Left ventricle myocardium inferior (tissue), 1 donor: ENCODE data around the gene SMARCD3. TPM values are rescaled to one million over a fixed set of nuclear protein-coding genes. Genes with fewer than 3 reads are reported as not detected.

Source experiments
- DNase-seq: peaks from one replicate; pipeline ENCODE4 v3.0.0-alpha.2; 2020
- H3K27ac ChIP-seq: fragments of 200-600 bp; replicated peaks from 2 replicates; pipeline ENCODE4 v1.8.0; 2021
- H3K27me3 ChIP-seq: fragments of 200-600 bp; 2 replicates; pipeline ENCODE4 v1.8.0; 2021; ENCODE audit warnings: low read depth
- H3K36me3 ChIP-seq: fragments of 200-600 bp; 2 replicates; pipeline ENCODE4 v1.8.0; 2021
- H3K4me1 ChIP-seq: fragments of 200-600 bp; 2 replicates; pipeline ENCODE4 v1.8.0; 2021
- H3K4me3 ChIP-seq: fragments of 200-600 bp; 2 replicates; pipeline ENCODE4 v1.8.0; 2021; ENCODE audit warnings: mild to moderate bottlenecking, moderate library complexity
- H3K9me3 ChIP-seq: fragments of 200-600 bp; replicated peaks from 2 replicates; pipeline ENCODE4 v1.8.0; 2021
- CTCF ChIP-seq: fragments of 200-600 bp; IDR thresholded peaks from 2 replicates; pipeline ENCODE4 v1.8.0; 2021; ENCODE audit warnings: antibody characterized with exemption, mild to moderate bottlenecking, borderline replicate concordance
- intact Hi-C: fragments of 100-400 bp; cut with micrococcal nuclease; formaldehyde crosslinking; loops from one replicate; pipeline ENCODE4 v1.11.0; 2022
- total RNA-seq: library from RNA; stranded (reverse); fragmentation: NEBNext Ultra II Directional; extraction: Animal tissue kit (Norgen Biotek cat#: 25700); gene quantifications from one replicate; pipeline ENCODE4 v1.2.1, GENCODE V29; 2021
- donor health status: DM: no; HTN: yes; CAD: no; lungs with severe emphysema.

SMARCD3 gene
- total RNA-seq, 1 donor from 2014 or later = 104 TPM

GRCh38 chr7:151194188-151194587 lies 54.3 kb downstream of the SMARCD3 start:
- intact Hi-C loops = no loop called here
- Histone ChIP-seq H3K36me3 (no peaks in the 10 kb centered on the region), H3K27ac (no peak overlapping the region), H3K4me1 (no peaks in the 10 kb centered on the region), H3K4me3 (no peak overlapping the region), H3K27me3 (peaks cover 26% of the 10 kb centered on the region), H3K9me3 (no peaks in the 10 kb centered on the region)
- no peak for TF ChIP-seq CTCF
- DNase-seq = no peak

- peaks cover 19% of the 10 kb centered on the region for H3K27me3 ChIP-seq
- H3K27ac ChIP-seq = no peak overlapping the region
- H3K36me3 ChIP-seq = no peaks in the 10 kb centered on the region
- no peaks in the 10 kb centered on the region for H3K9me3 ChIP-seq
- intact Hi-C loops = no loop called here
- DNase-seq = no peak
- no peak overlapping the region for H3K4me3 ChIP-seq
- no peak for TF ChIP-seq CTCF
- peaks cover 3% of the 10 kb centered on the region for H3K4me1 ChIP-seq
Observed at GRCh38 chr7:151193203-151193978, 55.1 kb downstream of the SMARCD3 start.

GRCh38 chr7:151192002-151192539 lies 56.4 kb downstream of the SMARCD3 start:
- Histone ChIP-seq H3K4me1 (peaks cover 8% of the 10 kb centered on the region), H3K36me3 (no peaks in the 10 kb centered on the region), H3K27ac (no peak overlapping the region), H3K4me3 (no peak overlapping the region), H3K9me3 (no peaks in the 10 kb centered on the region), H3K27me3 (peaks cover 24% of the 10 kb centered on the region)
- intact Hi-C loops = no loop called here
- no peak for TF ChIP-seq CTCF
- DNase-seq = no peak

- no peak for DNase-seq
- Histone ChIP-seq H3K4me3 (no peak overlapping the region), H3K27me3 (peaks cover 27% of the 10 kb centered on the region), H3K4me1 (peaks cover 8% of the 10 kb centered on the region), H3K36me3 (no peaks in the 10 kb centered on the region), H3K27ac (no peak overlapping the region), H3K9me3 (no peaks in the 10 kb centered on the region)
- intact Hi-C loops = no loop called here
- TF ChIP-seq CTCF = no peak
Observed at GRCh38 chr7:151191544-151191943, 57.0 kb downstream of the SMARCD3 start.

- H3K4me1 ChIP-seq = peaks cover 15% of the 10 kb centered on the region
- DNase-seq = no peak
- no peaks in the 10 kb centered on the region for H3K36me3 ChIP-seq
- no peak for TF ChIP-seq CTCF
- intact Hi-C loops = no loop called here
- no peaks in the 10 kb centered on the region for H3K9me3 ChIP-seq
- H3K4me3 ChIP-seq = no peak overlapping the region
- no peak overlapping the region for H3K27ac ChIP-seq
- peaks cover 11% of the 10 kb centered on the region for H3K27me3 ChIP-seq
Observed at GRCh38 chr7:151189038-151189437, 59.5 kb downstream of the SMARCD3 start.

Other genes starting within 250 kb of the SMARCD3 start
- gene ATG9B, start 224.2 kb downstream of the SMARCD3 start, total RNA-seq = not detected
- 28.3 TPM for gene ABCB8, start 220.2 kb downstream of the SMARCD3 start, total RNA-seq
- 5.3 TPM for gene ASIC3, start 200.2 kb downstream of the SMARCD3 start, total RNA-seq
- 9.6 TPM for gene CDK5, start 190.8 kb downstream of the SMARCD3 start, total RNA-seq
- gene SLC4A2, start 189.1 kb downstream of the SMARCD3 start, total RNA-seq = 62.9 TPM
- 75.7 TPM for gene FASTK, start 167.9 kb downstream of the SMARCD3 start, total RNA-seq
- gene TMUB1, start 165.2 kb downstream of the SMARCD3 start, total RNA-seq = 30.1 TPM
- 51.0 TPM for gene AGAP3, start 162.2 kb downstream of the SMARCD3 start, total RNA-seq
- 1.9 TPM for gene GBX1, start 81.0 kb downstream of the SMARCD3 start, total RNA-seq
- 35.4 TPM for gene ASB10, start 61.4 kb downstream of the SMARCD3 start, total RNA-seq
- not detected for gene H2BK1, start 38.2 kb downstream of the SMARCD3 start, total RNA-seq
- gene ABCF2, start 21.5 kb downstream of the SMARCD3 start, total RNA-seq = 30.5 TPM
- 17.3 TPM for gene CHPF2, start 16.2 kb downstream of the SMARCD3 start, total RNA-seq
- 39.5 TPM for gene NUB1, start 93.1 kb upstream of the SMARCD3 start, total RNA-seq
- gene WDR86, start 161.3 kb upstream of the SMARCD3 start, total RNA-seq = 0.16 TPM
- gene CRYGN, start 191.4 kb upstream of the SMARCD3 start, total RNA-seq = 0.41 TPM